Thyroid gland (tissue), 4 donors: ENCODE data around the gene SPTBN1.

Experiments used
- POLR2A ChIP-seq, 2 donors: fragments of 450-650 bp; IDR thresholded peaks; one replicate each; pipeline ENCODE4 v1.6.1; 2017; ENCODE audit warnings: antibody characterized with exemption in 2 of 2, mild to moderate bottlenecking in 2 of 2, moderate library complexity in 1 of 2
- TF ChIP-seq, protein P1 (sequence below), 6 experiments: fragments of 200-600 bp in 3 of 6; fragments of 450-650 bp in 3 of 6; sonication (generic) in 3 of 6; IDR thresholded peaks; one replicate each; pipeline ENCODE4 v1.5.1; 2016 to 2019; ENCODE audit warnings: antibody characterized with exemption in 6 of 6, mild to moderate bottlenecking in 2 of 6, inconsistent platforms in 1 of 6, moderate library complexity in 1 of 6

GRCh38 chr2:54408288-54408687 is 47.8 kb upstream of the SPTBN1 start:
- TF ChIP-seq, protein P1, sequence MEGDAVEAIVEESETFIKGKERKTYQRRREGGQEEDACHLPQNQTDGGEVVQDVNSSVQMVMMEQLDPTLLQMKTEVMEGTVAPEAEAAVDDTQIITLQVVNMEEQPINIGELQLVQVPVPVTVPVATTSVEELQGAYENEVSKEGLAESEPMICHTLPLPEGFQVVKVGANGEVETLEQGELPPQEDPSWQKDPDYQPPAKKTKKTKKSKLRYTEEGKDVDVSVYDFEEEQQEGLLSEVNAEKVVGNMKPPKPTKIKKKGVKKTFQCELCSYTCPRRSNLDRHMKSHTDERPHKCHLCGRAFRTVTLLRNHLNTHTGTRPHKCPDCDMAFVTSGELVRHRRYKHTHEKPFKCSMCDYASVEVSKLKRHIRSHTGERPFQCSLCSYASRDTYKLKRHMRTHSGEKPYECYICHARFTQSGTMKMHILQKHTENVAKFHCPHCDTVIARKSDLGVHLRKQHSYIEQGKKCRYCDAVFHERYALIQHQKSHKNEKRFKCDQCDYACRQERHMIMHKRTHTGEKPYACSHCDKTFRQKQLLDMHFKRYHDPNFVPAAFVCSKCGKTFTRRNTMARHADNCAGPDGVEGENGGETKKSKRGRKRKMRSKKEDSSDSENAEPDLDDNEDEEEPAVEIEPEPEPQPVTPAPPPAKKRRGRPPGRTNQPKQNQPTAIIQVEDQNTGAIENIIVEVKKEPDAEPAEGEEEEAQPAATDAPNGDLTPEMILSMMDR (IDR thresholded peaks at IDR 0.05), result no peak
- no peak for TF ChIP-seq POLR2A (IDR thresholded peaks at IDR 0.05)
